PC-3 (cell line): ENCODE measurements around the gene ZNF316. TPM values are rescaled to one million over a fixed set of nuclear protein-coding genes. Genes with fewer than 3 reads are reported as not detected.

Experiments
- ATAC-seq: fragments of 200-7000 bp; cut with Tn5 transposase; 2 replicates; pipeline ENCODE4 v1.9.1; 2020; ENCODE audit warnings: mild to moderate bottlenecking, moderate library complexity
- BruUV-seq: library from RNA; stranded (reverse); fragments of 400-500 nt; replicated peaks from 2 replicates; lab custom pipeline; 2021; lab: Mats Ljungman, UMichigan
- CTCF ChIA-PET: fragments of 300-600 bp; sonication (Branson Sonifier 250); formaldehyde crosslinking; loops from one replicate; lab custom pipeline; 2022; ENCODE audit warnings: antibody characterized with exemption; lab: Charles Lee
- POLR2A ChIA-PET: fragments of 300-600 bp; sonication (Branson Sonifier 250); formaldehyde crosslinking; loops from one replicate; lab custom pipeline; 2022; ENCODE audit warnings: antibody characterized with exemption; ENCODE audit not compliant: unreplicated experiment; lab: Charles Lee
- DNase-seq: peaks from one replicate; pipeline ENCODE4 v3.0.0-alpha.2; 2015
- H2AFZ ChIP-seq: fragments of 300-600 bp; sonication (generic); 2 replicates; pipeline ENCODE4 v1.6.0; 2016; ENCODE audit warnings: antibody characterized with exemption, low read length
- H3F3A ChIP-seq: fragments of 300-600 bp; sonication (generic); one replicate; pipeline ENCODE4 v1.6.0; 2017; ENCODE audit warnings: antibody characterized with exemption, low read length, control low read depth, mild to moderate bottlenecking; ENCODE audit not compliant: unreplicated experiment
- H3K27ac ChIP-seq: fragments of 300-600 bp; sonication (generic); 2 replicates; pipeline ENCODE4 v1.5.1; 2016; ENCODE audit warnings: mild to moderate bottlenecking, low read length
- H3K27me3 ChIP-seq: fragments of 300-600 bp; sonication (generic); 2 replicates; pipeline ENCODE4 v1.6.1; 2016; ENCODE audit warnings: low read length, mixed read lengths
- H3K36me3 ChIP-seq: fragments of 300-600 bp; sonication (generic); 2 replicates; pipeline ENCODE4 v1.6.1; 2016; ENCODE audit warnings: low read depth, mixed run types, low read length, mixed read lengths
- H3K4me1 ChIP-seq: fragments of 300-600 bp; sonication (generic); 2 replicates; pipeline ENCODE4 v1.5.1; 2016; ENCODE audit warnings: low read length; ENCODE audit not compliant: insufficient read depth
- H3K4me2 ChIP-seq: fragments of 300-600 bp; sonication (generic); 2 replicates; pipeline ENCODE4 v1.6.0; 2016; ENCODE audit warnings: low read length
- H3K4me3 ChIP-seq: fragments of 300-600 bp; sonication (generic); 2 replicates; pipeline ENCODE4 v1.5.1; 2016; ENCODE audit warnings: mild to moderate bottlenecking, low read length, mixed read lengths
- H3K79me2 ChIP-seq: fragments of 300-600 bp; sonication (generic); 2 replicates; pipeline ENCODE4 v1.6.1; 2017; ENCODE audit warnings: low read length, mixed read lengths
- H3K9ac ChIP-seq: fragments of 300-600 bp; sonication (generic); 2 replicates; pipeline ENCODE4 v1.6.0; 2016; ENCODE audit warnings: mild to moderate bottlenecking, low read length
- H3K9me2 ChIP-seq: fragments of 300-600 bp; sonication (generic); replicated peaks from 2 replicates; pipeline ENCODE4 v1.6.1; 2016; ENCODE audit warnings: mixed run types, low read length, mixed read lengths
- H3K9me3 ChIP-seq: fragments of 300-600 bp; sonication (generic); 2 replicates; pipeline ENCODE4 v1.6.1; 2016; ENCODE audit warnings: low read length, mixed read lengths
- H4K20me1 ChIP-seq: fragments of 300-600 bp; sonication (generic); 2 replicates; pipeline ENCODE4 v1.6.1; 2016; ENCODE audit warnings: low read length, mixed read lengths
- CTCF ChIP-seq: fragments of 300-600 bp; sonication (generic); conservative IDR thresholded peaks from 2 replicates; pipeline ENCODE4 v1.5.1; 2017; ENCODE audit warnings: antibody characterized with exemption, low read depth, mild to moderate bottlenecking, low read length
- EZH2 ChIP-seq: fragments of 300-600 bp; sonication (generic); IDR thresholded peaks from one replicate; pipeline ENCODE4 v1.6.1; 2017; ENCODE audit warnings: antibody characterized with exemption, mild to moderate bottlenecking, low read length; ENCODE audit not compliant: unreplicated experiment
- EZH2phosphoT487 ChIP-seq: fragments of 300-600 bp; sonication (generic); IDR thresholded peaks from 2 replicates; pipeline ENCODE4 v1.6.1; 2018; ENCODE audit warnings: mild to moderate bottlenecking, antibody characterized with exemption, low read length, borderline replicate concordance
- intact Hi-C: fragments of 100-400 bp; cut with micrococcal nuclease; formaldehyde crosslinking; loops from 2 replicates; pipeline ENCODE4 v1.9.0; 2023
- total RNA-seq: library from RNA; depleted of rRNA; stranded (reverse); fragments of >200 nt; gene quantifications from 2 replicates; pipeline ENCODE4 v1.2.3, GENCODE V29; 2014

The ZNF316 gene
- total RNA-seq, 1 experiment from 2014 or later, result 17.5 TPM

DNA sequence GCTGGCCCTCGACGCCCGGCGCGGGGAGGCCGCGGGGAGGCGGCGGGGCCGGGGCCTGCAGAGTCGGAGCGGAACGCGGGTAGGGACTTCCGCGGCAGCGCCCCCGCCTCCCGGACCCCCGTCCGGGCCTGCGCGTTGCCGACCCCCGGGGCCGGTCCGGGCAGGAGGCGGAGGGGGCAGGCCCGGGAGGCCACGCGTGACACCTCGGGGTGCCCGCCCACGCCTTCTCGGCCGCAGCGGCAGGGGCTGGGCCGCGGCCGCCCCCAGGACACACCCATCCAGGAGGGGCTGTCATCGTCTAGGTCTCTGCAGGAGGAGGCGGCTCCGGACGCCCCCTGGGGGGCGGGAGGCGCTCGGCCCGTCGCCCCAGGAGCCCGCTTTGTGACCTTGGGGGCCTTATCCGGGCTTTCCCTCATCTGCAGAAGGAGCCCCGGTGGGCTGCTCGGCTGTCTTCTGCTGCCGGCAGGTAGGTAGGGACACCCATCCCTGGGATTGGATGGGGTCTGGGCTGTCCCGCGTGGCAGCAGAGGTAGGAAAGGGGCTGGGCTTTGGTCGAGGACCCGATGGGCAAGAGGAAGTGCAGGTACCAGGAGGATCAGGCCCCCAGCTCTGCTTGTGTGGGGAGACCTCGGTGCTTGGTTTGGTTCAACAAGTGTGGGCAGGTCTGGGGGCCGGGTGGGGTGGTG is 569 bp downstream of the ZNF316 start:
- POLR2A ChIA-PET, result no interaction called here
- peak overlapping the region; percentile 88 for H3K4me2 ChIP-seq
- intact Hi-C loops, result no loop called here

DNA sequence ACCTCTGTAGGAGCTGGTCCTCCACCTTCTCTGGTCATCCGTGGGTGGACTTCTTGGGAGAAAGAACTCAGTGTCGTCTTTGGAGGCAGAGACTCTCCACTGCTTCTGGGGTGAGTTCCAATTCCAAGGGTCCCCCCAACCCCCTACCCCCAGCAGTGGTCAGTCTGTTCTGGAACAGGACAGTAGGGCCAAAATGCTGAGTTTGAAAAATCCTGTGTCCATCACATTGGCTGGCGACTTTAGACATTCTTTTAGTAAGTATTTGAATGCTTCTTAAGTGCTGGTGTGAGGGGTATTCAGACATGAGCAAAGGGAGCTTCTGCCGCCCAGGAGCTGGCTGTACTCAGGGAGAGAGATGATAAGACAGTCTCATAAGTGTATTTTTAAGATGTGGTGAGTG is 1.9 kb downstream of the ZNF316 start:
- no peaks in the 10 kb centered on the region for H3K9me2 ChIP-seq
- intact Hi-C loops, result no loop called here
- peaks cover 15% of the 10 kb centered on the region; the same call in 1 of the 2 replicates for H3K4me1 ChIP-seq
- H3K36me3 ChIP-seq, result peaks cover 14% of the 10 kb centered on the region
- ChIA-PET CTCF (no interaction called here), POLR2A (no interaction called here)
- no peaks in the 10 kb centered on the region for H3K27me3 ChIP-seq
- no TSS peak for BruUV-seq
- H3K79me2 ChIP-seq, result peaks cover 39% of the 10 kb centered on the region
- DNase-seq (no peak), ATAC-seq (no peak)
- H2AFZ ChIP-seq, result no peak overlapping the region
- H3K9ac ChIP-seq, result no peak overlapping the region
- H3K9me3 ChIP-seq, result no peaks in the 10 kb centered on the region
- TF ChIP-seq CTCF, result no peak
- no peaks in the 10 kb centered on the region for H4K20me1 ChIP-seq
- H3K27ac ChIP-seq, result no peak overlapping the region
- H3K4me2 ChIP-seq, result 0 out of 2 replicates have a peak overlapping the region, but pooled peaks have one; percentile 88
- H3K4me3 ChIP-seq, result no peak overlapping the region
- H3F3A ChIP-seq, result no peaks in the 10 kb centered on the region

More for the DNA sequence above, 569 bp downstream of the ZNF316 start:
- Histone ChIP-seq H3K9ac (peak overlapping the region; percentile 68), H4K20me1 (no peaks in the 10 kb centered on the region), H3K9me3 (no peaks in the 10 kb centered on the region), H3K36me3 (peaks cover 7% of the 10 kb centered on the region), H3K4me3 (peak overlapping the region; percentile 75), H3F3A (no peaks in the 10 kb centered on the region), H3K27me3 (no peaks in the 10 kb centered on the region), H3K4me1 (peaks cover 15% of the 10 kb centered on the region; the same call in 1 of the 2 replicates), H3K79me2 (peaks cover 39% of the 10 kb centered on the region), H3K27ac (no peak overlapping the region), H3K9me2 (no peaks in the 10 kb centered on the region), H2AFZ (0 out of 2 replicates have a peak overlapping the region, but pooled peaks have one; percentile 34)
- BruUV-seq, result no TSS peak
- DNase-seq, result peak; percentile 14
- peak; percentile 69 for ATAC-seq
- CTCF ChIA-PET, result no interaction called here
- TF ChIP-seq CTCF (peak; percentile 41; the same call in 1 of the 2 replicates), EZH2 (no peak), EZH2phosphoT487 (no peak)

GRCh38 chr7:6639627-6640026 is 2.5 kb downstream of the ZNF316 start:
- H3K4me3 ChIP-seq, result no peak overlapping the region
- H2AFZ ChIP-seq, result no peak overlapping the region
- H3K4me1 ChIP-seq, result peaks cover 15% of the 10 kb centered on the region; the same call in 1 of the 2 replicates
- no peaks in the 10 kb centered on the region for H3K9me3 ChIP-seq
- no peak overlapping the region for H3K4me2 ChIP-seq
- H3K27ac ChIP-seq, result no peak overlapping the region
- intact Hi-C loops, result no loop called here
- H3K9me2 ChIP-seq, result no peaks in the 10 kb centered on the region
- ChIA-PET CTCF (no interaction called here), POLR2A (interaction anchor here (0.6 kb wide), 1 partner anchor 837 kb away, joined by 3 read pairs; no protein-coding TSS in a partner anchor)
- no peaks in the 10 kb centered on the region for H3K27me3 ChIP-seq
- no peak overlapping the region for H3K9ac ChIP-seq
- DNase-seq (no peak), ATAC-seq (no peak)
- H3K36me3 ChIP-seq, result peaks cover 14% of the 10 kb centered on the region
- H3F3A ChIP-seq, result no peaks in the 10 kb centered on the region
- H3K79me2 ChIP-seq, result peaks cover 39% of the 10 kb centered on the region
- no peak for TF ChIP-seq CTCF
- TF ChIP-seq EZH2, result no peak
- no peak for TF ChIP-seq EZH2phosphoT487
- no TSS peak for BruUV-seq
- H4K20me1 ChIP-seq, result no peaks in the 10 kb centered on the region
